ENCODE measurements around the gene YES1. TPM values are rescaled to one million over a fixed set of nuclear protein-coding genes. Genes with fewer than 3 reads are reported as not detected.

YES1 gene
- total RNA-seq, 1 donor from 2014 or later: 209 TPM

- Histone ChIP-seq H3K9me3 (ENCODE audit: low read depth) (no peaks in the 10 kb centered on the region), H3K79me2 (ENCODE audit: low read depth) (peaks cover 100% of the 10 kb centered on the region), H3F3A (ENCODE audit: low read depth) (no peaks in the 10 kb centered on the region), H3K9ac (no peak overlapping the region), H4K20me1 (ENCODE audit: low read depth) (peaks cover 64% of the 10 kb centered on the region), H3K36me3 (no peaks in the 10 kb centered on the region), H3K27me3 (no peaks in the 10 kb centered on the region), H3K4me1 (peaks cover 3% of the 10 kb centered on the region), H3K4me2 (no peak overlapping the region), H2AFZ (replicated peaks) (no peak overlapping the region), H3K4me3 (no peak overlapping the region), H3K27ac (no peak overlapping the region)
- Mint-ChIP-seq H3K36me3 (peaks cover 7% of the 10 kb centered on the region), H3K27ac (no peak overlapping the region), H3K4me1 (no peaks in the 10 kb centered on the region), H3K4me3 (no peak overlapping the region), H3K27me3 (ENCODE audit: insufficient read depth, low read depth) (peaks cover 2% of the 10 kb centered on the region), H3K9me3 (no peaks in the 10 kb centered on the region)
- TF ChIP-seq EZH2 (IDR thresholded peaks at IDR 0.05) (no peak), CTCF (IDR thresholded peaks at IDR 0.05) (no peak), EZH2phosphoT487 (IDR thresholded peaks at IDR 0.05) (no peak)
- DNase-seq (ENCODE audit: low spot score): no peak
These were observed 26.8 kb downstream of the YES1 start for GRCh38 chr18:785242-785641.

GRCh38 chr18:784470-785172 is 27.4 kb downstream of the YES1 start:
- H3K9me3 ChIP-seq (ENCODE audit: low read depth): no peaks in the 10 kb centered on the region
- peaks cover 100% of the 10 kb centered on the region for H3K79me2 ChIP-seq (ENCODE audit: low read depth)
- Mint-ChIP-seq H3K4me1 (peaks cover under 1% of the 10 kb centered on the region), H3K27ac (no peak overlapping the region), H3K4me3 (no peak overlapping the region), H3K27me3 (ENCODE audit: insufficient read depth, low read depth) (peaks cover 3% of the 10 kb centered on the region), H3K36me3 (peaks cover 7% of the 10 kb centered on the region), H3K9me3 (no peaks in the 10 kb centered on the region)
- H3K27ac ChIP-seq: no peak overlapping the region
- no peaks in the 10 kb centered on the region for H3K27me3 ChIP-seq
- no peak overlapping the region for H3K9ac ChIP-seq
- peaks cover 3% of the 10 kb centered on the region for H3K4me1 ChIP-seq
- H4K20me1 ChIP-seq (ENCODE audit: low read depth): peaks cover 66% of the 10 kb centered on the region
- no peaks in the 10 kb centered on the region for H3F3A ChIP-seq (ENCODE audit: low read depth)
- no peak for DNase-seq (ENCODE audit: low spot score)
- H3K4me3 ChIP-seq: no peak overlapping the region
- TF ChIP-seq EZH2phosphoT487 (IDR thresholded peaks at IDR 0.05) (no peak), CTCF (IDR thresholded peaks at IDR 0.05) (no peak), EZH2 (IDR thresholded peaks at IDR 0.05) (no peak)
- no peak overlapping the region for H3K4me2 ChIP-seq
- H3K36me3 ChIP-seq: no peaks in the 10 kb centered on the region
- H2AFZ ChIP-seq (replicated peaks): no peak overlapping the region

- peaks cover 2% of the 10 kb centered on the region for H3K4me1 Mint-ChIP-seq
- no peak for DNase-seq (ENCODE audit: low spot score)
These were observed 33.7 kb downstream of the YES1 start for GRCh38 chr18:778194-778927.

More at GRCh38 chr18:778194-778927, 33.7 kb downstream of the YES1 start:
- H3F3A ChIP-seq (ENCODE audit: low read depth): no peaks in the 10 kb centered on the region
- no peak overlapping the region for H3K4me3 ChIP-seq
- H3K4me2 ChIP-seq: no peak overlapping the region
- Mint-ChIP-seq H3K4me3 (no peak overlapping the region), H3K9me3 (no peaks in the 10 kb centered on the region), H3K27ac (no peak overlapping the region), H3K36me3 (peaks cover 9% of the 10 kb centered on the region), H3K27me3 (ENCODE audit: insufficient read depth, low read depth) (peaks cover 3% of the 10 kb centered on the region)
- peaks cover 89% of the 10 kb centered on the region for H4K20me1 ChIP-seq (ENCODE audit: low read depth)
- no peaks in the 10 kb centered on the region for H3K9me3 ChIP-seq (ENCODE audit: low read depth)
- peaks cover 6% of the 10 kb centered on the region for H3K4me1 ChIP-seq
- no peaks in the 10 kb centered on the region for H3K27me3 ChIP-seq
- no peak overlapping the region for H3K27ac ChIP-seq
- H3K79me2 ChIP-seq (ENCODE audit: low read depth): peaks cover 100% of the 10 kb centered on the region
- TF ChIP-seq EZH2 (IDR thresholded peaks at IDR 0.05) (no peak), CTCF (IDR thresholded peaks at IDR 0.05) (no peak), EZH2phosphoT487 (IDR thresholded peaks at IDR 0.05) (no peak)
- H2AFZ ChIP-seq (replicated peaks): no peak overlapping the region
- H3K9ac ChIP-seq: no peak overlapping the region
- no peaks in the 10 kb centered on the region for H3K36me3 ChIP-seq
